Stomach smooth muscle (tissue), 2 donors: Measurements from ENCODE around the gene NAPSA.
A peak's percentile ranks its signal among the peaks of the same experiment; 100 is the strongest.
"Not testable (repeated sequence)": the region's sequence is repeated elsewhere in the genome, so short reads cannot be mapped to it uniquely, and the experiment has no call there.

Source experiments
- H3K27ac ChIP-seq: one replicate; pipeline ENCODE4 v1.7.0; 2013; ENCODE audit warnings: mild to moderate bottlenecking, low read length, inconsistent platforms
- H3K27me3 ChIP-seq, 2 donors: one replicate each; pipeline ENCODE4 v1.7.0; 2013; ENCODE audit warnings: low read length in 2 of 2; ENCODE audit not compliant: insufficient read depth in 2 of 2, control insufficient read depth in 1 of 2
- H3K36me3 ChIP-seq, 2 donors: one replicate each; pipeline ENCODE4 v1.7.0; 2013; ENCODE audit warnings: low read length in 2 of 2; ENCODE audit not compliant: control insufficient read depth in 2 of 2, insufficient read depth in 2 of 2
- H3K4me1 ChIP-seq: one replicate; pipeline ENCODE4 v1.7.0; 2013; ENCODE audit warnings: low read length; ENCODE audit not compliant: control insufficient read depth, insufficient read depth
- H3K4me3 ChIP-seq, 2 donors: one replicate each; pipeline ENCODE4 v1.7.0; 2013; ENCODE audit warnings: low read length in 2 of 2
- H3K9ac ChIP-seq, 2 donors: one replicate each; pipeline ENCODE4 v1.7.0; 2013; ENCODE audit warnings: low read length in 2 of 2, mild to moderate bottlenecking in 1 of 2
- H3K9me3 ChIP-seq, 2 donors: one replicate each; pipeline ENCODE4 v1.7.0; 2013; ENCODE audit warnings: low read length in 2 of 2; ENCODE audit not compliant: control insufficient read depth in 2 of 2
- donor health status: healthy.
- donor health status: Pancreatic carcinoma.

NAPSA gene

DNA sequence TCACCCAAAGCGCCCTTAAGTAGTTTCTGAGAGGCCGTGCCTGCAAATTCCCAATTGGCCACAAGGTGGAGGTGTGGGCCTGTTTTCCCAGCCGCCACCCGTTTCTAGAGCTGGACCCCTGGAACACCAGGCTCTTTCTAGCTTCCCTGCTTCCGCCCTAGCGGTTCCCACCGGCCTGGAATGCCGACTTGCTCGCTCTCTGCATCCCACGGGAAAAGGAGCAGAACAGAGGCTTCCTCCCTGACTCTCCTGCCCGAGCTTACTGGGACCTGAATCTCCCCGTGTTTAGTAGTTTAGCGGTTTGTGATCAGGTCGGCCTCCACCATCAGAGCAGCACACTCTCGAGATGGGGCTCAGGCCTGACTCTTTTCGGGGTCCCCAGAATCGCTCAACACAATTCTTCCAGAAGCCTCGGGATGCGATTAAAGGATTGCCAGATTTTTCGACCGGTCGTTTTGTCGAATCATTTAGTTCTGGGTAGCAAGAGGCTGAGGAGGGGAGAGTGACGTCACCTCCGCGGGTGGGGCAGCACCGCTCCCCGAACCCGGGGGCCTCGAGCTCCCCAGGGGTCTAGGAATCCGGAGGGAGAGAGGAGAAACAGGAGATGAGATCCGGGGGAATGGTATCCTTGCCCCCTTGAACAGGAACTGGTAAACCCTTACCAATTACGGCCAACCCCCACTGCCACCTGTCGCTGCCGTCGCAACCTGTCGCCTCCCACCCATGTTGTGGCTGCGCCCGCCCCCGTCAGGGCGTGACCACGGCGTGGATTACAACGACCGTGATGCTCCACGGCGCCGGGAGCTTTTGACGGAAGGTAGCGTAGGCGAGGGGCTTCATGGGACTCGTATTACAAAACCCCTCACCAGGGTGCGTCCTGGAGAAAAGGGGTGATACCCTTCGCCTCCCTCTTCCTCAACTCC, 8.0 kb downstream of the NAPSA start:
- peaks cover 0 to 3% of the 10 kb centered on the region in 2 donors for H3K27me3 ChIP-seq
- H3K4me3 ChIP-seq = peak overlapping the region; percentile 77 to 94
- H3K27ac ChIP-seq = peak overlapping the region; percentile 71
- H3K36me3 ChIP-seq = no peaks in the 10 kb centered on the region
- H3K9me3 ChIP-seq = no peaks in the 10 kb centered on the region
- H3K9ac ChIP-seq = peak overlapping the region; percentile 82 to 84
- peaks cover 8% of the 10 kb centered on the region for H3K4me1 ChIP-seq

DNA sequence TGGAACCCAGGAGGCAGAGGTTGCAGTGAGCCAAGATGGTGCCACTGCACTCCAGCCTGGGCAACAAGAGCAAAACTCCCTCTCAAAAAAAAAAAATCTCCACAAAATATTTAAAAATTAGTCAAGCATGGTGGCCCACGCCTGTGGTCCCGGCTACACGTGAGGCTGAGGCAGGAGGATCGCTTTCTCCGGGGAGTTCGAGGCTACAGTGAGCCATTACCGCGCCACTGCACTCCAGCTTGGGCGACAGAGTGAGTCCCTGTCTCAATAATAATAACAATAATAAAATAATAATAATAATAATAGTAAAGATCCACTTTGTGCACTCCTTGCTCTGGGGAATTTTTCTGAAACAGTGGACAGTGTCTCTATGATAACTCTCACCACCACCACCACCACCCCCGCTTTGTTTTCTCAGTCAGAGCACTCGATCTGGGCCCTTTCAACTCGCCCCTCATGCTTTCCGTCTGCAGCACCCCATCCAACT, 8.7 kb downstream of the NAPSA start:
- peak overlapping the region in 1 of 2 donors; percentile 77 for H3K4me3 ChIP-seq
- H3K27me3 ChIP-seq = peaks cover 0 to 3% of the 10 kb centered on the region in 2 donors
- H3K9ac ChIP-seq = no peak overlapping the region
- H3K27ac ChIP-seq = no peak overlapping the region
- no peaks in the 10 kb centered on the region for H3K9me3 ChIP-seq
- no peaks in the 10 kb centered on the region for H3K36me3 ChIP-seq
- H3K4me1 ChIP-seq = peaks cover 8% of the 10 kb centered on the region

DNA sequence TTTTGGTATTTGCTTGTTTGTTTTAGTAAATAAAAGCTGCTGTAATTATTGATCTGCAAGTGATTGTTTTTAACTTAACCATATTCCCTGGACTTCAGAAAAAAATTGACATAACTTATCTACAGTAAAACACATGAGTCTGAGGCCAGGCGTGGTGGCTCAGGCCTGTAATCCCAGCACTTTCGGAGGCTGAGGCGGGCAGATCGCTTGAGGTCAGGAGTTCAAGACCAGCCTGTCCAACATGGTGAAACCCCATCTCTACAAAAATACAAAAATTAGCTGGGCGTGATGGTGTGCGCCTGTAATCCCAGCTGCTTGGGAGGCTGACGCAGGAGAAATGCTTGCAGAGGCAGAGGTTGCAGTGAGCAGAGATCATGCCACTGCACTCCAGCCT, 12.0 kb downstream of the NAPSA start:
- H3K9ac ChIP-seq = not testable (repeated sequence)

DNA sequence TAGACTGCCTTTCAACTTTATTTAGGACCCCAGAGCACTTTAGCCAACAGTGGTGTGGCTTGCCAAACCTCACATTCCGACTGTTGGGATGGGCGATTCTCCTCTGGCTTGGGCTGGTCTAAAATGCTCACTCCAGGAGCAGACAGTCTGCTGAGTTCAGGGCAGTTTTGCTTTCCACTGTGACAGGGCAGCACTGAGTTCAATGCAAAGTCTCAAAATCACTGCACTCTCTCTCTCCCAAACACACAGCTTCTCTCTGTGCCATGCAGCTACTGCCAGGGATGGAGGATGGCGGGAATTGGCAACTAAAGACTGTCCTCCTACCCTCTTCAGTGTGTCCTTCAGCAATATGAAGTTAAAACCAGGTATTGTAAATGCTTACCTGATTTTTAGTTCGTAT, 13.2 kb downstream of the NAPSA start:
- no peak overlapping the region for H3K9ac ChIP-seq
- no peaks in the 10 kb centered on the region for H3K9me3 ChIP-seq
- no peak overlapping the region for H3K27ac ChIP-seq
- no peaks in the 10 kb centered on the region for H3K27me3 ChIP-seq
- no peak overlapping the region for H3K4me3 ChIP-seq
- peaks cover under 1% of the 10 kb centered on the region for H3K4me1 ChIP-seq
- H3K36me3 ChIP-seq = no peaks in the 10 kb centered on the region

More for the DNA sequence above, 12.0 kb downstream of the NAPSA start:
- not testable (repeated sequence) for H3K27me3 ChIP-seq, H3K4me1 ChIP-seq, H3K27ac ChIP-seq, H3K9me3 ChIP-seq, H3K36me3 ChIP-seq, H3K4me3 ChIP-seq

DNA sequence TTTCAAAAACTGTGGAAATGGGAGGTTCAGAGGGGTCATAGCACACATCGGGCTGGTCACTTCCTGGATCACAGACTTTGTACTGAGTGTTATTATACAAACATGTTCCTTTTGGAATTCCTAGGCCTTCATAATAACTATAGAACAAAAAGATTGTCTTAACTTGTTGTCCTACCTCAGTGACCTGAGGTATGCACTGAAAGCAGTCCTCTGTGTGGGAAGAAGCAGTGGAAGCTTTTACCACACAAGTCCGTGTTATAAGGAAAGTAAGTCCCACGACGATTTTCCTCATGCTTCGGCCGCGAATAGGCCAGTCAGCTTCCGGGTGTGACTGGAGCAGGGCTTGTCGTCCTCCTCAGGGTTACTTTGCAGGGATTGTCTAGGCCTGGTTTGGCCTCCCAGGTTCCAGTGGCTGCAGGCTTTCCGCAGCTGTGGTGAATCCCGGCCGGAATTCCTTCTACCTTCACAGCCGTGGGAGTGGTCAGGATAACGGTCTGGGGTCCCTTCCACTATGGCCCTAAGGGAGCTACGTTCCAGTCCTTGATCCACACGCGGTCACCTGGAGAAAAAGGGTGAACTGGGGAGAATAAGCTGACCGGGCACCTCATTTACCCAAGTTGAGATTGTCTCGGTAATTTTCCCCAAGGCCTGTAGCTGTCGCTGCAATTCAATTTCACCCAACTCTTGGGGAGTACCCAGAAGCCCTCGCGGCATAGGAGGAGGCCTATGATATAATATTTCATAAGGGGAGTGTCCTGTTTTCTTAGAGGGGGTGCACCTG, 16.0 kb downstream of the NAPSA start:
- Histone ChIP-seq H3K4me1 (no peaks in the 10 kb centered on the region), H3K9me3 (peaks cover 0 to 7% of the 10 kb centered on the region in 2 donors), H3K27me3 (no peaks in the 10 kb centered on the region), H3K9ac (no peak overlapping the region), H3K27ac (no peak overlapping the region), H3K4me3 (no peak overlapping the region), H3K36me3 (no peaks in the 10 kb centered on the region)

DNA sequence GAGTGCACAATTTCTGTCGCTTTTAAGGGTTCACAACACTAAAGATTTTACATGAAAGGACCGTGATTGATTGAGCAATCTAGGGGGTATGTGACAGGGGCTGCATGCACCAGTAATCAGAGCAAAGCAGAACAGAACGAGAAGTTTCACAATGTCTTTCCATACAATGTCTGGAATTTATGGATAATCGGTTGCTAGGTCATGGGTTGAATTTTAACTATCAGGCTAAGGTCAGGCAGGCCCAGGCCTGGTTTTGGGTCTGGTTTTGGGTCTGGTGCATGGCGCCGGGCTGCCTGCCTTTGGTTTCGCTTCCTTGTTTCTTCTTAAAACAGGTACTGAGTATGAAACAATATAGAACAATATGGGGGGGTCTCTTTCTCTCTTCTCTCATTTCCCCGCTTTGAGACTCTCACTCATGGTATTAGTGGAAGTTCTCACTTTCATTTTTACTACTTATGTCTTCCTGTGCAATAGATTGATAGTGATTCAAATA, 18.3 kb downstream of the NAPSA start:
- H3K4me3 ChIP-seq, H3K9ac ChIP-seq, H3K36me3 ChIP-seq, H3K27me3 ChIP-seq, H3K9me3 ChIP-seq, H3K27ac ChIP-seq, H3K4me1 ChIP-seq: not testable (repeated sequence)

DNA sequence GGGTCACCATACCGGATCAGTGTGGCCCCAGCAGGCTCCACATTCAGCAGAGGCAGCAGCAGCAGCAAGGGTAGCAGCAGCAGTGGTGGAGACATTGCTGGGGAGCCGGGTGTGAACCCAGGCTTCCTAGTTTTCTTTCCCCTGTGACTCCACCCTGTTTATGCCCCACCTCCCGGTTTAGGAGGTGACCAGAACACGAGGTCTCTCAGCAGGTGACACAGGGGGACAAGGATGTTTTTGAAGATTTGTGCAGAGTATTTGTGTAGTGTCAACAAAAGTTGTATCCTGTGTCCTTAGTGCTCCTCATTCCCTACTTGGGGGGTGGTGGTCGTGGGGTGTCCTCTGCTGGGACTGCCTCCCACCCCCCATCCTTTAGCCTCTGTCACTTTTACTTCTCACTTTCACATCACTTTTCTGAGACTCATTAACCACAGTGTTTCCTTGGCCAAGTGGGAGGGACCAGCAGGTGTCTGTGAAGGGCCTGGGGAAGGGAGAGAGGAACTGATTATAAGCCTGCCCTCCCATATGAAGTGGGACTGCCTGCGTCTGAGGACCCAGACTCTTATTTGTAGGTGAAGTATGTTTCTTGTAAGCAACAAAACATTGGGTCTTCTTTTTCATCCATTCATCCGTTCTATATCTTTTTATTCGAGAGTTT, 20.6 kb downstream of the NAPSA start:
- Histone ChIP-seq H3K4me1 (no peaks in the 10 kb centered on the region), H3K27me3 (no peaks in the 10 kb centered on the region), H3K9ac (no peak overlapping the region), H3K27ac (no peak overlapping the region), H3K4me3 (no peak overlapping the region), H3K9me3 (peaks cover 0 to 7% of the 10 kb centered on the region in 2 donors), H3K36me3 (no peaks in the 10 kb centered on the region)

DNA sequence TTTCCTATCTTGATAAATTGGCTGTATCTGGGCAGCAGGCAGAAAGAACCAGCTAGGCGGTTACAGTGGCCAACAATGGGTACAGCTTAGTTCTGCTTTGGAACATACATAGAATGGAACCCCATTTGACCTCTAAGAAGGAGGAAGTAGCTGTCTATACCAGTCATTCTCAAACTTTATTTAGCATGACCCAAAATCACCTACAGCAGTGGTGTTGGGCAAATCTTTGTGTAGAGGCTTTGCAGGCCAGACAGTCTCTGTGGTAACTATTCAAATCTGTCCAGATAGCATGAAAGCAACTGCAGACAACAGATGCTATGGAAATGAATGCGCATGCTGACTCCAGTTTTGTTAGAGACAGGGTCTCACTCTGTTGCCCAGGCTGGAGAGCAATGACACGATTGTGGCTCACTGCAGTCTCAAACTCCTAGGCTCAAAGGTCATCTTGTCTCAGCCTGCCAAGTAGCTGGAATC, 24.3 kb downstream of the NAPSA start:
- Histone ChIP-seq H3K9me3 (peaks cover 0 to 7% of the 10 kb centered on the region in 2 donors), H3K4me1 (no peaks in the 10 kb centered on the region), H3K4me3 (no peak overlapping the region), H3K9ac (no peak overlapping the region), H3K27me3 (peaks cover 0 to 4% of the 10 kb centered on the region in 2 donors), H3K27ac (no peak overlapping the region), H3K36me3 (no peaks in the 10 kb centered on the region)

DNA sequence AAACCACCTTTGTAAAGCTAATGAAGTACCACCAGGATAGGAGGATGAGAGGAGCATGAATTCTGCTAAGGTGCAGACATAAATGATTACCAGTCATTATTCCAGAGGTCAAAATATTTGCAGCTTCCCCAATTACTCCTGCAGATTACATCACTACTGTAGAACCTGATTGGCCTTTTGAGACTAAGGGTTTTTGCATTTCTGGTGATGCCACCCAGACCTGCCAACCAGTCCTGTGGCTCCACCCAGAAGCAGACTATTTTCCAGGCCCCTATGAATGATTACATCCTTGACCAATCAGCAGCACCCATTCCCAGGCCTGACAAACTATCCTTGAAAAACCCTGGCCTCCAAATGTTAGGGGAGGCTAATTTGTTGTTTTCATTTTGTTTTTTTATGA, 25.1 kb downstream of the NAPSA start:
- H3K4me1 ChIP-seq = no peaks in the 10 kb centered on the region
- H3K27ac ChIP-seq = no peak overlapping the region
- H3K9me3 ChIP-seq = peaks cover 0 to 7% of the 10 kb centered on the region in 2 donors
- H3K27me3 ChIP-seq = peaks cover 0 to 6% of the 10 kb centered on the region in 2 donors
- H3K36me3 ChIP-seq = no peaks in the 10 kb centered on the region
- no peak overlapping the region for H3K4me3 ChIP-seq
- H3K9ac ChIP-seq = no peak overlapping the region

DNA sequence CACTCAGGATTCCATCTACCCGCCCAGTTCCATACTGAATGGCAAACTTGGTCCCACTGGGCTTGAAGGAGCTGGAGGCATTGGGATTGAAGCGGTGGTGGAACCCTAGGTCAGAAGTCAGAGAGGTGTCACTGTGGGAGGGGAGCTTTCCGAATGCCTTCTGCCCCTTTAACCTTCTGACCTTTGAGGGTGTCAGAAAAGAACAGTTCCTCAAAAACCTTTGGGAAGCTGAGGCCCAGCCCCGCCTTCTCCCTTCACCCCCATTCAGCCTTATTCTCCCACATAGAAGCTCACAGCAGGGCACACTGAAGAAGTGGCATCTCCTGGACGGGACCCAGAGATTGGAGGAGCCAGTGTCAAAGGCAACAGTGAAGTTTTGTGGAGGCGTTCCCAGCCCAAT, 28.4 kb downstream of the NAPSA start:
- H3K36me3 ChIP-seq, H3K9me3 ChIP-seq, H3K9ac ChIP-seq, H3K4me3 ChIP-seq, H3K27ac ChIP-seq: not testable (repeated sequence)
- peaks cover 15 to 31% of the 10 kb centered on the region in 2 donors for H3K27me3 ChIP-seq
- H3K4me1 ChIP-seq = peaks cover 11% of the 10 kb centered on the region
